NCI-H2081 (cell line): ENCODE data around the gene COL9A2.
A peak's percentile ranks its signal among the peaks of the same experiment; 100 is the strongest.

ENCODE experiments used
- DNase-seq, 2 experiments: peaks; one replicate each; lab custom pipeline; 2025; lab: John Stamatoyannopoulos, UW

The COL9A2 gene

DNA sequence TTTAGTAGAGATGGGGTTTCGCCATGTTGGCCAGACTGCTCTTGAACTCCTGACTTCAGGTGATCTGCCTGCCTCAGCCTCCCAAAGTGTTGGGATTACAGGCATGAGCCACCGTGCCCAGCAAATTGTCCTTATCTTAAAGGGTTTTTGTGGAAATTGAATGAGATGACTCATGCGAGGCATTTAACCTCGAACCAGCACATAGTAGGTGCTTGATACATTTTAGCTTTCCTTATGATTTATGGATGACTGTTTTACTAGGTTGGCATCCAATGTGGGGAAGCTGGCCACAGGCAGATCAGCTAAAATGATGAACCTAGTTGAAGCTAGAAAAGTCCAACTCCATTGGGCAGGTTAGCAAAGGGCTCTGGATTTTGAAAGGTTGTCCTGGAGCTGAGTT, 1.4 kb upstream of the COL9A2 start:
- no peak for DNase-seq

DNA sequence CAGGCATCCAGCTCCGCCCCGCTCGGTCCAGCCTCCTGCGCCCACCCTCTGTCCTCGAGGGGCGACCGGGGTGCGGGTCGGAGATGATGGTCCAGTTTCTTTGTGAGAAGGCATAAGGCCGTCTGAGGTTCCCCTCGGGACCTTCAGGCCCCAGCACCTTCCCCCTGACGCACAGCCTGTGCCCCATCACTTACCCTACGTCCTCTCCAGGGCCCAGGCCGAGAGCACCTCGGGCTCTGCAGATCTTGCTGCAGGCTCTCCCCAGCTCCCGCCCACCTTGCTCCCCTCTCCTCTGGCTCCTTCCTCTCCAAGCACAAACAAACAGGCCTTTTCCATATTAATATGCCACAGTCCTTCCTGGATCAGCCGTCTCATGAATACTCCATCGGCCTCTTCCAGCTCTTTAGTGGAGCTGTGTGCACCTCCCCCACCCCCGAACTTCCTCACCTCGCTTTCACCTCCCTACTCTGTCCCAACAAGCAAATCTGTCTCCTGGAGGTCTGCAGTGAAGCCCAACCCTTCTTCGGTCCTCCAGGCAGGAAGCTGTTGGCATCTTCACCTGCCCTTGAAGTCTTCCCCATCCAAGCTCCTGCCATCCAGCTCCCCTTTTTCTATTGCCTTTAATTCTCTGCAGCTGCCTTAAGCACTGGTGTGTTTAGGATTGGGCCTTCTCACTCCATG, 448 bp upstream of the COL9A2 start:
- DNase-seq: no peak

DNA sequence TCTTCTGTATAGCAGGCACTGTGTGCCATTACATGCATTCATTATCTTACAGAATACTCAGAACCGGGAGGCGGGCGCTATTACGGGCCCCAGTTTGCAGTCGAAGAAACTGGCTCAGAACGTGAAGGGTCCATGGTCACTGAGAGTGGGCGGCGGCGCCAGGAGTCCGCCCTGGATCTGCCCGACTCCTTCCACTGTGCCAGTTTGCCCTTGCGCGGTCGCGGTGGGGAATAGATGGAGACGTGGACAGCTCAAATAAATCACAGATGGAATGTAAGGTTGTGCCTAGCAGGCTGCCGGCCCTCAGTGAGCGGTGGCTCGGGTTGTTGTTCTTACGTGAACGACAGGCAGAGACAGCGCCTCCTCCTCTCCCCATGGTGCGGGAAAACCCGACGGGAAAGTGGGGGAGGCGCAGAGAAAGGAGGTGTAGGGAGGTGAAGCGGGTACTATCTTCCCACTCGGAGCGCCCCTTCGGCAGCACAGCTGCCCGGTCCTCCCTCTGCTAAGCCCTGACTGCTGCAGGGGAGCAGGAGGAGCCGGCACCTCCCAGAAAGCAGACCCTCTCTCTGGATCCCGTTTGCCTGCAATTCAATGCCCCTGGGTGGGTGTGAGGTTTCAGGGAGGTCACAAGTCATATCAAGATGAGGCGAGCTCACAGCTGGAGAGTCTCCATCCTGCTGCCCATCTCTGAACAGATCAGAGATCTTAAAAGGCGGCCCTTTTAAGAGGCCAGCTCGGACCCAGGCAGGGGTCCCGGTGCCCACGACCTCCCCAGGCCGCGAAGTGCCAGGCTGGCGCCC, 1.1 kb downstream of the COL9A2 start:
- peak in 1 of 2 experiments; percentile 39 for DNase-seq

DNA sequence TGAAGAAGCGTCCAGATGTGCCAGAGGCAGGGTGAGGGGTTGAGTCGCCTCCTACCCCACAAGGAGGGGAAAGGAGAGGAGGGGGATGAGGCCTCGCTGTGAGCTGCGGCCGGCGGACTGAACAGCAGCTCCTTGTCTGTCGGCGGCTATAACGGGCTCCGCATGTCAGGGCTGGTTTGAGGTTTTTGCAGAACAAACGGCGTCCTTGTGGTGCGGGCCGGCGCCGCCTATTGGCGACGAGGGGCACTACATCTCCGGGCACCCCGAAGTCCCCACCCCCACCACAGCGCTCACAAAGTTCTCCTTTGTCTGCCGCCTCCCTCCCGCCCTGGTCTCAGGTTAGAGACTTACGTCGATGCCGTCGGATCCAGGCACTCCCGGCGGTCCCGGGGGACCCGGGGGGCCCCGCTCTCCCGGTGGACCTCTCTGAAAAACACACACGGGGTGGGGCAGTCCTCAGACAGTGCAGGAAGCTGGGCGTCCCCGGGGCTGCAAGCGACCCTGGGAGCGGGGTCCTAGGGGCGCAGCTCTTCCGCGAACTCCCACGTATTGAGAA, 1.8 kb downstream of the COL9A2 start:
- DNase-seq: peak; percentile 84 to 87

DNA sequence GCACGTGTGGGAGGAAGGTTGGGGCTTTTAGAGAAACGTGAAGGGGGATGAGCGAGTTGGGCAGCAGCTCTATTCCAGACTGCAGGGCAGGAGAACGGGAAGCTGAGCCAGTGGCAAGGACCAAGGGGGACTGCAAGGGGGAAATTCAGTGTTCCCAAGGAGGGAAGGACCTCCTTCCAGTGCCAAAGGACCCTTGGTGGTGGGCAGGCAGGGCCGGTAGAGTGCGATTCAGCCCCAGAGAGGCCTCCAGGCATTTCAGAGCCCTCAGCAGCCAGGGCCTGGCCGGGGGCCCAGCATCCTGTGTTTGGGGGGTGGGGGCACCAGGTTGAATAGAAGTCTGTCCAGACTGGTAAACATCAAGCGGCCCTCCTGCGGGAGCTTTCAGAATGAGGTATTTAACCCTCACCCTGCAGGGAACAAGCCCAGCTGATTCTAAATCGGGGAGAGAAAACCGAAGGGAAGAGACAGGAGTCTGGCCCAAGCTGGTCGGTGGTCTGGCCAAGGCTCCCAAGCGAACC, 2.3 kb downstream of the COL9A2 start:
- DNase-seq: peak; percentile 32 to 70

DNA sequence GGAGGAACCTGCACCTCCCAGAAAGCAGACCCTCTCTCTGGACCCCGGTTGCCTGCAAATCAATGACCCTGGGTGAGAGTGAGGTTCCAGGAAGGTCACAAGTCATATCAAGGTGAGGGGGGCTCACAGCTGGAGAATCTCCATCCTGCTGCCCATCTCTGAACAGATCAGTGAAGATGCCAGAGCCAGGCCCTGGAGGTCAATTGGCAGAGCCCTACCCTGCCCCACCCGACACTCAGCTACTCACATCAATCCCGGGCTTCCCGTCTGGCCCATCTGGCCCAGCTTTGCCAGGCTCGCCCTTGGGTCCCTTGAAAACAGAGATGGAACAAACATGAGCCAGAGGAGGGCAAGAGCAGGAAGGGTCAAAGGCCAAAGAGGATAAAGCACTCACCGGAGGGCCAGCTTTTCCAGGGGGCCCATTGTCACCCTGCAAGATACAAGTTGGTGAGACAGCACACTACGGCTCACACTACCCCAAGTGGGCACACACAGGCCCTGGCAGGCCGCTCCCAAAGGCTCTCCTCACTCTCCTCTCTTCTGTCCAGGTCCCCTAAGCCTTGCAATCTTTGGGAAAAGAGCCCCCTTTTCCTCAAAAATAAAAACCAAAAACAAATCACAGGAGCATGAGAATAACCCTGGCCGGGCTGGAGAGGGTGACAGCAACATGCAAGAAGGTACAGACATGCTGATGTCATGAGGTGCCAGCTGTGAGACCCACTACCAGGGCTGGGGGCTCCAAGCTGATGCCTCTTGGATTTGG, 2.9 kb downstream of the COL9A2 start:
- no peak for DNase-seq

DNA sequence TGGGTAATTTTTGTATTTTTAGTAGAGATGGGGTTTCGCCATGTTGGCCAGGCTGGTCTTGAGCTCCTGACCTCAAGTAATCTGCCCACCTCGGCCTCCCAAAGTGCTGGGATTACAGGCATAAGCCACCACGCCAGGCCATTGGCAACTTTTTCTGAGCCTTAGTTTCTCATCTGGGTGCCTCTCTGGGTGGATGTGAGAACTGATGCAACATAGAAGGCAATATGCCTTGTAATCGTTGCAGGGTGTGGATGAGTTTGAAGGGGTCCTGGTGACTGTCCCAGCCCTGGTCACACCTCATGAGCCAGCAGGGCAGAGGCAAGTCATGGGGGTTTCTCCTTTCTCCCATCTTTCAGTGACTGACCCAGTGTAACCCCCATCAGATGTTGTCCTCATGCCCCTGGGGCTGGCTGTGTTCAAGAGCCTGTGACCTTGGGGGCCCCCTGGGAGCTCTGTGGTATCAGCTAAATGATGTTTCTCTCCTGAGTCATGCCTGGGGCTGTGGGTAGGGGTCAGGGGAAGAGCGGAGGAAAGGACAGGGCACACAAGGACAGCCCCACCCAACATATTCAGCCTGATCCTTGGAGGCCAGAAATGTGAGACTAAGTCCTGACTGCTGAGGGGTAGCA, 3.6 kb downstream of the COL9A2 start:
- DNase-seq: no peak

DNA sequence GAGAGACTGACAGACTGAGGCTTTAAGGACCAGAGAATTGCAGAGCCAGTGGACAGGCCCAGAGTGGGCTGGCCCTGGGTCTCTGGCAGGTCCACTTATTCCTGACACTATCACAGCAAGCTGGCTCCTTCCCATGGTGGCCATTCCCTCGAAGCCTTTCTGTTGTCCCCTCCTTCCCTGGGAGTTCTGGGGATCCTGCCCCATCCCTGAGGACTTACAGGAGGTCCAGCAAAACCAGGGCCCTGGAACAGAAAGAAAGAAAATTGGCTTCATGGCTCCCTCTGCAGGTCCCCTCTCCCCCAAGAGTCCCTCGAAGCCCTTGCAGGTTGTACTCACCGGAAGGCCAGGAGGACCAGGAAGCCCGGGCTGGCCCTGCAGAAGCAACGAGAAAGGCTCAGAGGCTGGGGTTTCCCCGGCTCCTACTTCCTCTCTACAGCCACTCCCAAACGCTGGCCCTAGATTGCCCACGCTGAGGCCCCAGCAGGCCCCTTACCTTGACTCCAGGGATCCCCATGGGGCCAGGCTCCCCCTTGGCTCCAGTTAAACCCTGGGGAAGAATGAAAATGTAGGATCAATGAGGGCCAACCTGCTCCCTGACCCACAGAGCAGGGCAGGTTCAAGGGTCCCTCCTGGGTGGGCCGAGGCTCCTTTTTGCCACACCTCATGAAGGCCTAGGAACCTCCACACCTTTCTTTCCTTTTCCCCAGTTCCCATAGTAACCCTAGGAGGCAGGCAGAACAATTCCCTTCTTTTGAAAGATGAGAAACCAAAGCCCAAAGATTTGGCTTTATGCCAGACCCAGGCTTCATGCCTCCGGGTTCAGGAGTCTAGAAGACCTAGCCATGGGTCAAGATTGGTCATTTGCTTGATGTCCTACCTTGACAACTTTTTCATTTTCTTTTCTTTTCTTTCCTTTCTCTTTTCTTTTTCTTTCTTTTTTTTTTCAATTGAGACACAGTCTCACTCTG, 4.6 kb downstream of the COL9A2 start:
- DNase-seq: no peak

DNA sequence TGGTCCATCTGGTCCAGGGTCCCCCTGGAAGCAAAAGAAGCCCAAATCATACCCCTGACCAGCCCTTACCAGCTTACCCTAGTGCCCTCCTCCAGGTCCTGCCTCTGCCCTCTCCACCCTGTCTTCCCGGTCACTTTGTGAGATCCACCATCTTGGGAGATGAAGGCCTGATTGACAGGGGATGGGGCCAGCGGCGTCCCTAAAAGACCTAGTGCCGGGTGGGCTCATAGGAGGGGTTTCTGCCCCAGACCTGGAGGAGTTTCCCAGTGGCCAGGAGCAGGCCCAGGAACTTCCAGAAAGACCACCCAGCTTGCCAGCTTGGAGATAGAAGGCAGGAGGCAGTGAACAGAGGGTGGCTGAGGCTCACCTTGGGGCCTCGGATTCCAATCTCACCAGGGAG, 5.4 kb downstream of the COL9A2 start:
- DNase-seq: no peak

DNA sequence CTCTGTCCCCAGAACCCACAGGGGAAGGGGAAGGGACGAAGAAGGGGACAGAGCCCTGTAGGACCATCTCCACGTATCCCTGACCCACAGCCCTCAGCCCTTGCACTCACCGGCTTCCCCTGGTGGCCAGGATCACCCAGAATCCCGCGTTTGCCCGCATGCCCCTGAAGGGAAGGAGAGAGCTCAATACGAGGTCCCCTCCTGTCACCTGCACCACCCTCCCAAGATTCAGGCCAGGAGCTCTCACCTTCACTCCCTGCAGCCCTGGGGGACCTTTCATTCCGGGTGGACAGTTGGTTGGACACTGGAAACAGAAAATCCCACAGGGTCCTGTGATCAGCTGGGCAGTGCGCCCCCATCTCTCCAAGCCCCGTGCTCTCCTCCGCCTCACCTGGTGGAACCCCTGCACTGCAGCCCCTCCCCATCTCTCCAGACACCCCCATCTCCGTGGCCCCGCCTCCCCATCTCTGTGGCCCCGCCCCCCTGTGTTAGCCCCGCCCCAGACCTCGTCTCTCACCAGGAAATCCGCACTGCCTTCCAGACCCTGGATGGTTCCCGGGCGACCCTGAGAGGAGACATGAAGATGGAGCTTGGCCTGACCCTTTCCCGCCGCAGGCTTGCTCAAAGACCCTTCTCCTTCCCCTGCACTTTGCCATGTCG, 6.0 kb downstream of the COL9A2 start:
- DNase-seq: no peak

DNA sequence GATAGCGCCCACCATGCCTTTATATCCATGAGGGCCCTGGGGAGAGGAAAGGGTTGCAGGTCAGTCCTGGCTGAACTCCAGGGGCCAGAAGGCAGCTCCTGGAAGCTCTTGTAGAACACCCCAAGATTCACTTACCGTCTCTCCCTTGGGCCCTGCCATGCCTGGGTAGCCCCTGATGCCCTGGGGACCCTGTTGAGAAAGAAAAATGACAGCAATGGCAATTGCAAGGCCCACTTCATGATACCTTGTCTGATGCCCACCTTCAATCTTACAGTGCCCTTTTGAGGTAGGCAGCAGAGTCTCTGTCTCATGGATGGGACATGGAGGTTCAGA, 7.0 kb downstream of the COL9A2 start:
- no peak for DNase-seq

DNA sequence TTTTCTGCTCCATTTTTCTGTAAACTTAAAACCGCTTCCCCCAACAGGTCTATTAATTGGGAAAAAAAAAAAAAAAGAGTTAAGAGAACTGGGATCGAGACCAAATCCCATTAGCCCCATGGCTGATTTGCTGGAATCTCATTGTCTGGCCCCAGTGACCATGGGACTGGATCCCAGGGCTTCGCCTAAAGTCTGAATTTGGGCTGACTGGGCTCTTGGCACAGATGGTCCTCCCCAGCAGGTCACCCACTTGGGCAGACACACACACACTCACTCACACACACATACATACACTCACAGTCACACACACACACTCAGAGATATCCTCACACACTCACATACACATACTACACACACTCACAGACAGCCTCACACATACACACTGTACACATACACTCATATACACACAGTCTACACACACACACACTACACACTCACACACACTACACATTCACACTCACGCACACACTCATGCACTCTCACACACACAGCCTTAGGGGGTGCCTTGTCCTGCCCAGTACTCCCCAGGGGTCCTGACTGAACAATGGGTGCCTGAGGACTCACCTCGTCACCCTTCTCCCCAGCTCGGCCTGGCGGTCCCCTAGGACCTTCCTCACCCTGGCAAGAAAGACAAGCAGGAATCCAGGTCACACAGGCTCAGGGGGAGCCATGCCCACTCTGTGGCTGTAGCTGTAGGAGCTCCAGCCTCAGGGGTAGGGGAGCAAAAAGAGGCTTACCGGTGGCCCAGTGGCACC, 7.5 kb downstream of the COL9A2 start:
- no peak for DNase-seq

DNA sequence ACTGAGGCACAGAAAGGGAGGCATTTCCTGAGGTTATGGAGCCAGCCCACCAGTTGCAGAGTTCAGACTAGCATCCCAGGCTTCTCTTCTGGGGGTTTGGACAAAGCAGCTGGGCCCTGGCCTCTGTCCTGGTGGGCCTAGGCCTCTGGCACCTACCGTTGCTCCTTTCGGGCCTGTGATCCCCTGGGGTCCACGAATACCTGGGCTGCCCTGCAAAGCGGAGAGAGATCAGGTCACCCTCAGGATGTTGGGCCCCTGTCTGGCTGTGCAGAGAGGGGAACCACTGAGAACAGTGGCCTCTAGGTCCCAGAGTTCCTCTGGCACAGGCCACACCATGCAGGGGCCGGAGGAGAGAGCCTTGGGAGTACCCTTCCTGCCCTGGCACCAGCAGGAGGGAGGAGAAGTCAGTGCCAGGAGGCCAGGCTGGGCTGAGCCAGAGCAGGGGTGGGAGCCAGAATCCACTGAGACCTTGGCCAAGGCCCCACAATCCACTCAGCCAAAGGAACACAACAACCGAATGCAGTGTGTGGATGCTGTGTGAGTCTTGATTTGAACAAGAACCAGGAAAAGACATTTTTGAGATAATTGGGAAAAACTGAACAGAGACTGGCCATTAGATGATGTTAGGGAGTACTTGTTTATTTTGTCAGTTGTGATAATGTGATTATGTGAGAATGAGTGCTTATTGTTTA, 8.9 kb downstream of the COL9A2 start:
- no peak for DNase-seq

DNA sequence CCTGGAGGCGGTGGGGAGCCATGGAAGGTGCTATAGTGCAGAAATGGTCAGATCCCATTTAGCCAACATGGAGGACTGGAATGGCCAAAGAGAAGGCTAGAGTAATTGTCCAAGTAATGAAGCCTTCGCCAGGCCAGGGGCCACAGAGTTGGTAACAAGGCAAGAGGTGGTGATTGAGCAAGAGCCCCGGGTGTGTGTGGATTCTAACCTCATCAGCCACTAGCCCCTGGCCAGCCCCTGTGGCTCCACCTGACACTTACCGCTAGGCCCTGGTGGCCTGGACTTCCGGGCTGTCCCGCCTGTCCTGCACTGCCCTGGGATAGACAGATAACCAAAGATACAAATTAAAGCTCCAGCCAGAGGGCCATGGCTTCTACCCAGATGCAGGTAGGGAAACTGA, 9.9 kb downstream of the COL9A2 start:
- DNase-seq: no peak

DNA sequence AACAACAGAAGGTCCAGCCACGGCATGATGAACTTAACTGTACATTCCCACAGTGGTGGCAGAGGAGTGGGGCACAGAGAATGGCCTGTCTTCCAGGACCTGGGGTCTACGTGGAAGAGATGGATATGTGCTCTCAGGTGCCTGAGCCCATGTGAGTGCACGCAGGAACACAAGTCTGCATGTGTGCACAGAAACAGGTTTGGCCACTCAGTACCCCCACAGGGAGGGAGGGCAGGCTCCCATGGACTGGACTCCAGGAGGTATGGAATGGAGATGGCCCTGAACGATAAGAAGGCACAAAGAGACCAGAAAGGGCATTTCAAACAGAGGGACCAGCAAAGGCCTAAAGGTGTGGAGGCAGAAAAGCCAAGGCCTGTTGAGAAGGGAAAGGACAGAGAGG, 10.8 kb downstream of the COL9A2 start:
- no peak for DNase-seq

DNA sequence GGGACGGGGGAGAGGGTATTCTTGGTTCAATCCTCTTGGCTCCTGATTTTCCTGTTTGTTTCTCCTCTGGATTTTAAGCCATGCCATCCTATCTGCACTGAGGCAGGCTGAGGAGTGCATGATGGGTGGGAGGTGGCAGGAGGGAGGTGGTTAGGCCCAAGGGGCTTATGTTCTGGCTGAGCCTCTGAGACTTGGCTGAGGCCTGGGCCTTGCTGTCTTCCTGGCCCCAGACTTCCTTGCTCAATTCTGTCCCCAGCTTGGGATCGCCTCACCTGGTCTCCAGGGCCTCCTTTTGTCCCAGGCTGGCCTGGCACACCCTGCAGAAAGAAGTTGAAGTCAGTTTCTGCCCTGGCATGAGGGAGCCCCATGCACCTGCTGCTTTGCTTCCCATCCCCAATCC, 11.2 kb downstream of the COL9A2 start:
- no peak for DNase-seq

DNA sequence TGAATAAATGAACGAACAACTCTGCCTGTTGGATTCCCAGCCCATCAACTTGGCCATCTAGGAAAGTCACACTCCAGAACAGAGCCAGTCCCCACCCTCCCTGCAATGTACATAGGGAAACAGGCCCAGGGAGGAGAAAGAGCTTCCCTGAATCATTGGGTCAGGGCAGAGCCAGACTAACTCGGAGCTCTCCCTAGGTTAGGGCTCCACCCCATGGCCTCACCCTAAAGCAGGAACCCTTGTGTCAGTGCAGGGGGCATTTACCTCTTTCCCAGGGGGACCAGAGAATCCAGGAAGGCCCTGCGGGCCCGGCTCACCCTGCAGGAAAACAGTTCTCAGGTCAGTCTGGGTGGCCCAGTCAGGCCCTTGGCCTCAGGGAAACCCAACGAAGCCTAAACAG, 11.6 kb downstream of the COL9A2 start:
- no peak for DNase-seq

DNA sequence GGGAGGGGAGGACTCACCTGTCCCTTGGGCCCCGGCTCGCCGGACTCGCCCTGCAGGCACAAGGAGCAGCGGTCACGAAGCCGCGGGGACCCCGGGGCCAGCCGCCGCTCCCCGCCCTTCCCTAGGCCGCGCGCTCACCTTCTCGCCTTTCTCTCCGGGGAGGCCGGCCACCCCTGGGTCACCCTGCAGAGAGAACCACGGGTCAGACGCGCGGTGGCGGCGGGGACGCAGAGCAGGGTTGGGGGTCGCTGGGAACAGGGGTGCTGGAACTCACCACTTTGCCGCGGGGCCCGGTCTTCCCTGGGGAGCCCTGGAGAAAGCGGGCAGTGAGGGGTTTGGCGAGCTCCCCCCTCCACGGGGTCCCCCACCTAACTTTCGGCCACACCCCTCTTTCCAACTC, 13.3 kb downstream of the COL9A2 start:
- DNase-seq: no peak
